ENCODE measurements around the gene CTSD. TPM values are rescaled to one million over a fixed set of nuclear protein-coding genes. Genes with fewer than 3 reads are reported as not detected.
"Not testable (repeated sequence)": the region's sequence is repeated elsewhere in the genome, so short reads cannot be mapped to it uniquely, and the experiment has no call there.

The CTSD gene
- total RNA-seq: 100 to 1,000 TPM in 1 of 3 donors, 10 to 100 TPM in 2; 74.9 to 101 (median 83.7) TPM

GRCh38 chr11:1763796-1764661 is at the start of gene CTSD:
Gene CTSD (minus strand): TSS chr11:1763927. CDS start chr11:1763859, 68 bp downstream.
- DNase-seq: peak; percentile 82
- peaks cover 30% of the 10 kb centered on the region for H3K4me1 Mint-ChIP-seq (ENCODE audit: low read depth)
- no peaks in the 10 kb centered on the region for H3K27me3 Mint-ChIP-seq (ENCODE audit: low read depth)
- peak within 1 kb of the TSS; percentile 87 for H3K4me3 Mint-ChIP-seq
- H3K36me3 Mint-ChIP-seq (ENCODE audit: insufficient read depth): no peaks in the 10 kb centered on the region
- ATAC-seq: peak; percentile 86 to 87
- H3K9me3 Mint-ChIP-seq: no peaks in the 10 kb centered on the region

GRCh38 chr11:1813356-1813755 is 49.6 kb upstream of the CTSD start:
- not testable (repeated sequence) for ATAC-seq; H3K36me3 Mint-ChIP-seq (ENCODE audit: insufficient read depth); H3K4me3 Mint-ChIP-seq; H3K4me1 Mint-ChIP-seq (ENCODE audit: low read depth); H3K27me3 Mint-ChIP-seq (ENCODE audit: low read depth); H3K9me3 Mint-ChIP-seq; DNase-seq

GRCh38 chr11:1812801-1813200 is 49.1 kb upstream of the CTSD start:
- Mint-ChIP-seq H3K36me3 (ENCODE audit: insufficient read depth) (no peaks in the 10 kb centered on the region), H3K4me3 (no peak overlapping the region), H3K9me3 (no peaks in the 10 kb centered on the region), H3K27me3 (ENCODE audit: low read depth) (peaks cover 13% of the 10 kb centered on the region), H3K4me1 (ENCODE audit: low read depth) (no peaks in the 10 kb centered on the region)
- DNase-seq: no peak
- no peak for ATAC-seq

GRCh38 chr11:1812274-1812673 is 48.5 kb upstream of the CTSD start:
- peaks cover 16% of the 10 kb centered on the region for H3K27me3 Mint-ChIP-seq (ENCODE audit: low read depth)
- no peak for ATAC-seq
- H3K9me3 Mint-ChIP-seq: no peaks in the 10 kb centered on the region
- no peaks in the 10 kb centered on the region for H3K4me1 Mint-ChIP-seq (ENCODE audit: low read depth)
- no peak for DNase-seq
- H3K36me3 Mint-ChIP-seq (ENCODE audit: insufficient read depth): no peaks in the 10 kb centered on the region
- H3K4me3 Mint-ChIP-seq: no peak overlapping the region

- ATAC-seq (no peak), DNase-seq (no peak)
- Mint-ChIP-seq H3K4me1 (ENCODE audit: low read depth) (no peaks in the 10 kb centered on the region), H3K27me3 (ENCODE audit: low read depth) (peaks cover 17% of the 10 kb centered on the region), H3K4me3 (no peak overlapping the region), H3K9me3 (no peaks in the 10 kb centered on the region), H3K36me3 (ENCODE audit: insufficient read depth) (no peaks in the 10 kb centered on the region)
Measured at GRCh38 chr11:1810761-1811160, 47.0 kb upstream of the CTSD start.

- no peaks in the 10 kb centered on the region for H3K9me3 Mint-ChIP-seq
- no peak overlapping the region for H3K4me3 Mint-ChIP-seq
- no peaks in the 10 kb centered on the region for H3K4me1 Mint-ChIP-seq (ENCODE audit: low read depth)
- ATAC-seq (no peak), DNase-seq (no peak)
- no peaks in the 10 kb centered on the region for H3K36me3 Mint-ChIP-seq (ENCODE audit: insufficient read depth)
- H3K27me3 Mint-ChIP-seq (ENCODE audit: low read depth): peaks cover 27% of the 10 kb centered on the region
Measured at GRCh38 chr11:1807264-1807995, 43.7 kb upstream of the CTSD start.

- Mint-ChIP-seq H3K36me3 (ENCODE audit: insufficient read depth) (no peaks in the 10 kb centered on the region), H3K9me3 (no peaks in the 10 kb centered on the region), H3K4me3 (no peak overlapping the region), H3K4me1 (ENCODE audit: low read depth) (no peaks in the 10 kb centered on the region), H3K27me3 (ENCODE audit: low read depth) (peaks cover 39% of the 10 kb centered on the region)
- DNase-seq (no peak), ATAC-seq (no peak)
Measured at GRCh38 chr11:1805525-1805924, 41.8 kb upstream of the CTSD start.

- peaks cover 41% of the 10 kb centered on the region for H3K27me3 Mint-ChIP-seq (ENCODE audit: low read depth)
- not testable (repeated sequence) for ATAC-seq; DNase-seq; H3K4me3 Mint-ChIP-seq; H3K9me3 Mint-ChIP-seq; H3K4me1 Mint-ChIP-seq (ENCODE audit: low read depth); H3K36me3 Mint-ChIP-seq (ENCODE audit: insufficient read depth)
Measured at GRCh38 chr11:1803835-1804519, 40.2 kb upstream of the CTSD start.

- no peaks in the 10 kb centered on the region for H3K4me1 Mint-ChIP-seq (ENCODE audit: low read depth)
- H3K9me3 Mint-ChIP-seq: no peaks in the 10 kb centered on the region
- no peak for ATAC-seq
- no peak for DNase-seq
- peaks cover 43% of the 10 kb centered on the region for H3K27me3 Mint-ChIP-seq (ENCODE audit: low read depth)
- no peaks in the 10 kb centered on the region for H3K36me3 Mint-ChIP-seq (ENCODE audit: insufficient read depth)
- no peak overlapping the region for H3K4me3 Mint-ChIP-seq
Measured at GRCh38 chr11:1803246-1803645, 39.5 kb upstream of the CTSD start.

GRCh38 chr11:1797391-1798125 is 33.8 kb upstream of the CTSD start:
- ATAC-seq (no peak), DNase-seq (no peak)
- H3K9me3 Mint-ChIP-seq: peaks cover 5% of the 10 kb centered on the region
- peaks cover 1% of the 10 kb centered on the region for H3K4me1 Mint-ChIP-seq (ENCODE audit: low read depth)
- peaks cover 38% of the 10 kb centered on the region for H3K27me3 Mint-ChIP-seq (ENCODE audit: low read depth)
- no peak overlapping the region for H3K4me3 Mint-ChIP-seq
- H3K36me3 Mint-ChIP-seq (ENCODE audit: insufficient read depth): no peaks in the 10 kb centered on the region

GRCh38 chr11:1796413-1797011 is 32.8 kb upstream of the CTSD start:
- Mint-ChIP-seq H3K36me3 (ENCODE audit: insufficient read depth) (no peaks in the 10 kb centered on the region), H3K9me3 (peaks cover 6% of the 10 kb centered on the region), H3K4me1 (ENCODE audit: low read depth) (peaks cover 3% of the 10 kb centered on the region), H3K4me3 (no peak overlapping the region), H3K27me3 (ENCODE audit: low read depth) (peaks cover 34% of the 10 kb centered on the region)
- DNase-seq (no peak), ATAC-seq (no peak)

GRCh38 chr11:1793081-1793480 is 29.4 kb upstream of the CTSD start:
- no peaks in the 10 kb centered on the region for H3K36me3 Mint-ChIP-seq (ENCODE audit: insufficient read depth)
- H3K27me3 Mint-ChIP-seq (ENCODE audit: low read depth): peaks cover 18% of the 10 kb centered on the region
- ATAC-seq: no peak
- H3K4me1 Mint-ChIP-seq (ENCODE audit: low read depth): peaks cover 3% of the 10 kb centered on the region
- DNase-seq: no peak
- H3K4me3 Mint-ChIP-seq: no peak overlapping the region
- peaks cover 6% of the 10 kb centered on the region for H3K9me3 Mint-ChIP-seq

- Mint-ChIP-seq H3K36me3 (ENCODE audit: insufficient read depth) (no peaks in the 10 kb centered on the region), H3K4me3 (peak overlapping the region; percentile 14), H3K27me3 (ENCODE audit: low read depth) (peaks cover 13% of the 10 kb centered on the region), H3K4me1 (ENCODE audit: low read depth) (peaks cover 3% of the 10 kb centered on the region), H3K9me3 (peaks cover 6% of the 10 kb centered on the region)
- DNase-seq: no peak
- no peak for ATAC-seq
Measured at GRCh38 chr11:1792461-1792860, 28.7 kb upstream of the CTSD start.

Measured in activated T-cell treated with anti-CD3 and anti-CD28 coated beads, Interleukin-2, amount 50 U/mL, for 4 hours (primary cell).